Measurements from ENCODE around the gene PPP1R14D.

- TF ChIP-seq, protein P1, sequence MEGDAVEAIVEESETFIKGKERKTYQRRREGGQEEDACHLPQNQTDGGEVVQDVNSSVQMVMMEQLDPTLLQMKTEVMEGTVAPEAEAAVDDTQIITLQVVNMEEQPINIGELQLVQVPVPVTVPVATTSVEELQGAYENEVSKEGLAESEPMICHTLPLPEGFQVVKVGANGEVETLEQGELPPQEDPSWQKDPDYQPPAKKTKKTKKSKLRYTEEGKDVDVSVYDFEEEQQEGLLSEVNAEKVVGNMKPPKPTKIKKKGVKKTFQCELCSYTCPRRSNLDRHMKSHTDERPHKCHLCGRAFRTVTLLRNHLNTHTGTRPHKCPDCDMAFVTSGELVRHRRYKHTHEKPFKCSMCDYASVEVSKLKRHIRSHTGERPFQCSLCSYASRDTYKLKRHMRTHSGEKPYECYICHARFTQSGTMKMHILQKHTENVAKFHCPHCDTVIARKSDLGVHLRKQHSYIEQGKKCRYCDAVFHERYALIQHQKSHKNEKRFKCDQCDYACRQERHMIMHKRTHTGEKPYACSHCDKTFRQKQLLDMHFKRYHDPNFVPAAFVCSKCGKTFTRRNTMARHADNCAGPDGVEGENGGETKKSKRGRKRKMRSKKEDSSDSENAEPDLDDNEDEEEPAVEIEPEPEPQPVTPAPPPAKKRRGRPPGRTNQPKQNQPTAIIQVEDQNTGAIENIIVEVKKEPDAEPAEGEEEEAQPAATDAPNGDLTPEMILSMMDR (conservative IDR thresholded peaks at IDR 0.05; ENCODE audit: low read depth in 2 of 2) = no peak
- TF ChIP-seq, protein P2, sequence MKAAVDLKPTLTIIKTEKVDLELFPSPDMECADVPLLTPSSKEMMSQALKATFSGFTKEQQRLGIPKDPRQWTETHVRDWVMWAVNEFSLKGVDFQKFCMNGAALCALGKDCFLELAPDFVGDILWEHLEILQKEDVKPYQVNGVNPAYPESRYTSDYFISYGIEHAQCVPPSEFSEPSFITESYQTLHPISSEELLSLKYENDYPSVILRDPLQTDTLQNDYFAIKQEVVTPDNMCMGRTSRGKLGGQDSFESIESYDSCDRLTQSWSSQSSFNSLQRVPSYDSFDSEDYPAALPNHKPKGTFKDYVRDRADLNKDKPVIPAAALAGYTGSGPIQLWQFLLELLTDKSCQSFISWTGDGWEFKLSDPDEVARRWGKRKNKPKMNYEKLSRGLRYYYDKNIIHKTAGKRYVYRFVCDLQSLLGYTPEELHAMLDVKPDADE (IDR thresholded peaks at IDR 0.05) = no peak
Observed at GRCh38 chr15:40799523-40799922, 29.0 kb downstream of the PPP1R14D start.

All from GM23338 (cell line).